NCI-H2227 (cell line): Measurements from ENCODE around the gene ANKDD1B.
A peak's percentile ranks its signal among the peaks of the same experiment; 100 is the strongest.

Experiments
- DNase-seq: peaks from one replicate; lab custom pipeline; 2025; ENCODE audit not compliant: unreplicated experiment; lab: John Stamatoyannopoulos, UW

The ANKDD1B gene

DNA sequence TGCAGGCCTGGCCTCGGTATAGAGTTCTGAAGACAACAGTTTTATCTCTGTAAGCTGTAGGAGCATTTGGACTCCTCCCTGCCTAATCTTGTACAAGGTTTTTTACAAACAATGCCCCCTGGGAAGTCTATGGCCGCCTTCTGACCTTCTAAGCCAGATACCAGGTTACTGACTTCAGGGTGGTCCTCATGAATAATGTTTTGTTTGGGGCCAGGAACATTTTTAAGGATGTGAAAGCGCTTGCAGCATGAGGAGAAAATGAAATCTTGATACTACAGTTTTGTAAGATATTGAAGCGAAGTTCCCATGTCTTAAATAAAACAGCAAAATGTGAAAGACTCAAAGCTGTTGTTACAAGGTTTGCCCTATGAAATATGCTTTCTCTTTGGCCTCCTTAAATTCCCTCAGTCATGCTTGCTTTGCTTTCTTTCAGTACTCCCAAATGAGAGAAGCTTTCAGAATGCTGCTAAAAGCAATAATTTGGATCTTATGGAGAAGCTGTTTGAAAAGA is 5.2 kb downstream of the ANKDD1B start:
- no peak for DNase-seq

DNA sequence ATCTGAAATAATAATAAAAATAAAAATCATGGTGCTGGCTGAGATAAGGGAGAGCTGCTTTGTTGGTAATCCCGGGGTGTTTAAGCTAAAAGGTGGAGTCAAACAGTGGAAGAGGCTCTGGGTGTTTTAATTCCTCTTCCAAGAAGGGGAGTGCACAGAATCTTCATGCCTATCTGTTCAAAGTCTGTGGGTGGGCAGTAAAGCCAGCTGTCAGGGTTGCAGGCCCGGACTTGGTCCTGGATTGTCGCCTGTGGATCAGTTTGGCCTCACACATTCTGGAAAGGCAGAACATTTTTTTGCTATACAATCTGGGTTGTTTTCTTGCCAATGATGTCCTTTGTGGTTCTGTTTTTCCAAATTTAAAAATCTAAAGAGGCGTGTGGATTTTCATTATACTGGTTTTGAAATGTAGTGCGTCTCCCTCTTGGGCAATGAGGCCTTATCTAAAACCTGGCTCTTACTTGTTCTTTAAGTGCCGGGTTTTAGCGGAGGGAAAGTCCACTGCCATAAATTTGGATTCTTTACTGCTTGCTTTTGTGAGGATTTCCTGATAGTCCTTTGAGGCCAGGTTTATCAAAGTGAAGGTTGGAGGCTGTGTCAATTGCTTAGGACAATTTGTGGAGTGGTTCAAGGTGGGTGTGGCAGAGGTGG is 5.8 kb downstream of the ANKDD1B start:
- DNase-seq = no peak

DNA sequence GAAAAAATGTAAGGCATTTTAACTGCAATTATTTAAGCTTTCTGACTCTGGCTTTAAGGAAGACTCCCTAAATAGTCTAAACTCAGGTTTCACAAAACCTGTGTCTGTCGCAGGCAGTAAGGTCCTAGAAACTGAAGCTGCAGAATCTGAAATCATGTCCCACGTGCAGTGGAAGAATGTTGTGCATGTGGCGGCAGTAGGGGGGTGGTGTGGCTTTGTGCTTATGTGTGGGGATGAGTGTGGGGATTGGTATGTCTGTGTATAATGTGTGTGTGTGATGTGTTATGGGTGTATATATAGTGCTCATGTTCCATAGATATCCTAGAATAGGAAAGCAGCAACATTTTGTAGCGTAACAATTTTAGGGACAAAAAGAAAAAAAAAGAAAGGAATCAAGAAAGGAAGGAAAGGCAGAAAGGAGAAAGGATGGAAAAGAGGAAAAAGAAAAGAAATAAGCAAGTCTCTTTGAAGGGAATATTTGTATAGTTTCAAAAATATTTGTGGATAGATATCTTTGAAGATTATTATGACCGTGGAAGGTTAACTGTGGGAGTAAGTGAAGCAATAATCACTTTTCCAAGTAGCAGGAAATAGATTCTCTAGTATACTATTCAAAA is 6.6 kb downstream of the ANKDD1B start:
- no peak for DNase-seq

DNA sequence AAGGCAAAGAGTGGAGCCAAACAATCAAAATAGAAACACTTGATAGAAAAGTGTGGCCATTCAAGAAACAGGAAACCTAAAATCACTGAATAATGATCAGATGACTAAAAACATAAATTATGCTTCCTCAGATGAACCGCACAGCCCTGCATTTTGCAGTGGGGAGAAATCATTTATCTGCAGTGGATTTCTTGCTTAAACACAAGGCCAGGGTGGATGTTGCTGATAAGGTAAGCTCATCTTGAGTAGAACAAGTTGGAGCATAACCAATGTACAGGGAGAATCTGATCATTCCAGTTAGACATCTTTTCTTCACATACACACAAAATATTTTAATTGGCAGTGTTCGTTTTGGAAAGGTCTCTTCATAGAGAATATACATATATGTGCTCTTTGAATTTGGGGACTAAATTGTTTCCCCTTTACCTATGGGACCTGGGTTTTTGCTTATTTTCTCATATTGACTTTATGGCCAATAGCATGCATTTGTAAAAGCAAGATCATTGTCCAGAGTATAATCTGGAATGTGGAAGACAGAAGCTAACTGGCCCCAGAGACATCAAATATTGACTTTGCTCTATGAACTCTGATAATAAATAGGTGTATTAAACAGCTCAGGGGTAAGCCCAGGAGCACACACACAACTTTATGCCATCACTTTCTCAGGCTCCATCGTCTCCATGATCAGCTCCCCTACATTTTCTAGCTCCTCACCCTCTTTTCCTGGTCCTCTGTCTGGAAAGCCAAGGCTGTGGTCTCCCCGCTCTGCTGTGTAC is 9.1 kb downstream of the ANKDD1B start:
- no peak for DNase-seq

DNA sequence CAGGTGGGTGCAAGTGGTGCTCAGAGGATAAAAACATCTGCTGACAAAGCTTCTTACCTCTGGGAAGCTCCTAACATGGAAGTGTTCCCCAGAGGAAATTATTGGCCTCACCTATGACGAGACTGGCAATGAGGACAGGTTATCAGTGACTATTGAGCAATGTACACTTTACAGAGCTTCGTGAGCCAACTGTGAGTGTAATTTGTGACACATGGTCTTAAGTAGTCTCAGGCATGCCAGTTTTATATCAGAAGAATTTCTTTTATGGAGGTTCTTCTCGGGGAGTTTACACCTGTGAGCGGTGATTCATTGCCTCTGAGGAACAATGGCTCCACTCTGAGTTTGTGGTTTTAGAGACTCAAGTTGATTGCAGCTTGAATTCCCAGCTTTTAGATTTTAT is 11.3 kb downstream of the ANKDD1B start:
- DNase-seq = no peak

DNA sequence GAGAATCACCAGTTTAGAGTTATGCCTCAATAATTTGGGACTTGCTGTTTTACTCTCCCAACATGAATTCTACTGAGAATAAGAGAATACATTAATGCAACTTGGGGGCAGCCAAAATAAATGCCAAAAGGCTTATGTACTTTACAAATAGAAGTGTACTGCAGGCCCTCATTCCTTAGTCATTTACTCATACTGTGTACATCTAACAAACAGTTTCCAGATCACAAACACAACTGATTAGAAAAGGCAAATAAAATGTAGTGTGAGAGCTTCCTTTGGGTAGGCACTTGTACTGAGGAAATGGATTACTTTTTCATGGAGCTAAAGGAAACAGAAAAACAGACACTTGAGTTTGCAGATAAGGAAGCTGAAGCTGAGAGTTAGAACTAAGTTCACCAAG is 12.6 kb downstream of the ANKDD1B start:
- DNase-seq = no peak

DNA sequence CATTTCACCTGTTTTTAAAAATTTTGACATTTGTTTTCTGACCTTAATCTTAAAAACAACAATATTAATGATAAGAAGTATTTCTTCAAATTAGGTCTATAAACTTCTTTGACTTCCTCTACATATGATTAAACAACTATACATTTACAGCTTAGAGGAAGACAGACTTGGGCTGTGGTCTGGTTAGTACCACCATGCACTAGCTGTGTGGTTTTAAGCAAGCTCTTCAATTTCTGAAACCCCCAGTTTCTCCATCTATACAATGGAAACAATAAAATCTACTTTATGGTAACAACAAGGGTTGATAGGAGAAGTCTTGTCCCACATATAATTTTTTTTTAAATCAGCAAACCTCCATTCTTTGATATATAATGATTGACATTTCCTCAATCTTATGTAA is 15.7 kb downstream of the ANKDD1B start:
- DNase-seq = no peak

DNA sequence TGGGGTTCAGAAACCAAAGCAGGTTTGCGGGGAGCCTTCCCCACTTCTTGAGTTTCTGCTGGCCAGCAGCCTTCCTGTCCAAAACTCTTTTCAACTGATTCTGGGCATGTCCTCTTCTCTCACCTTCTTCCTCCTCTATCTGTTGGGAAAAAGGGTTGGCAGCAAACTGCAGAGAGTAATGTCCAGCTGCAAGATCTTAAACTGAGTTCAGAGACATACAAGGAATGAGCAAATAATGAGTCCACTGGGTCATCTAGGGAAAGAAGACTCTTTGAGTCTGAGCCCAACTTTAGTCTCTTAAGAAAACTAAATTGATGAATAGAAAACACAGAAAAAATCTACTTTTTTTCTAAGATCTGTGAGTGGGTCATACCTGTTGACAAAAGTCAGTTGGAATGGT is 16.5 kb downstream of the ANKDD1B start:
- DNase-seq = no peak

DNA sequence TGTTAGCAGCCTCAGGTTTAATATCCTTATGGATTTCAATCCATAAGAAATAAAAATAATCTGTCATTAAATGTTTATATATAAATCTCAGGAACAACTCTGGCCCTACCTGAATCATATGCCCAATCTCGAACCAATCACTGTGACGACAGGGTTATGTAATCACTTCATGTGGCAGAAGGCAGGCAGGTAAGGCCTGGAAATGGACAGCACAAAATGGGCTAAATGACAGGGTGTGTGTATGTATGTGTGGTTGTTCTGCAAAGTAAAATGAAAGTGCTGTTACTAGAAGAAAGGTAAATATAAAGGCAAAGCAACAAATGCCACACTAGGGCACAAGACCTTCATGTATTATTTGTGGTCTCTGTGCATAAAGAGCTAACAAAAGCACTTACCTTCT is 19.6 kb downstream of the ANKDD1B start:
- no peak for DNase-seq

DNA sequence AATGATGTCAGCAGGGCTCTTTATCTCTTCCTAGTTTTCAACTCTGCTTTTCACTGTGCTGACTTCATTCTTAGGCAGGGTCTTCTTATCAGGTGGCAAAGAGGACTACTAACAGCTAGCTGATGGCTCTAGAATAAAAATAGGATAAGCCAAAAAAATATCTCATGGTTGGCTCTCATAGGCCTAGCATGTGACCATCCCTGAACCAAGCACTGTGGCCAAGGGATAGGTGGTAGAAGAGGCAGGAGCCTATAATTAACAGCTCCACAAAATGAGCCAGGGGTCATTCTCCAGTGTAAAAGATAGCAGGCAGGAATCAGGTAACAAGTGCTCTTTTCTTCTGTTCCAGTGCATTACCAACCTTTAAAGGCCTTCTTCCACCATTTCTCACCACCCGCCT is 21.1 kb downstream of the ANKDD1B start:
- no peak for DNase-seq

DNA sequence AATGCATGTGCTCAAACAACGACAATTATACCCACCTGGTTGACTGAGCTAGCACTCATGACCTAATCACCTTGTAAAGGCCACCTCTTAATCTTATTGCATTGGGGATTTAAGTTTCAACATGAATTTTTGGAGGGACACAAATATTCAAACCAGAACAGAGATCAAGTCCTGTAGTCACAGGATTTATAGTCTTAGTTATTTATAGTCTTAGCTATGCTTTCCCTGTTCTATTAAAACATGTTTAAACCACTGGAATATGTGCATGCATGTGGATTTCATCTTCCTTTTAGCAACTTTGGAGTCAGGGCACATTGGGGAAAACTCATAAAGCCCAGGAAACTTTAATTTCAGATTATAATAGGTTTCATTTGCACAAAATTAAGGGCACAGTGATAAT is 26.7 kb downstream of the ANKDD1B start:
- DNase-seq = no peak

DNA sequence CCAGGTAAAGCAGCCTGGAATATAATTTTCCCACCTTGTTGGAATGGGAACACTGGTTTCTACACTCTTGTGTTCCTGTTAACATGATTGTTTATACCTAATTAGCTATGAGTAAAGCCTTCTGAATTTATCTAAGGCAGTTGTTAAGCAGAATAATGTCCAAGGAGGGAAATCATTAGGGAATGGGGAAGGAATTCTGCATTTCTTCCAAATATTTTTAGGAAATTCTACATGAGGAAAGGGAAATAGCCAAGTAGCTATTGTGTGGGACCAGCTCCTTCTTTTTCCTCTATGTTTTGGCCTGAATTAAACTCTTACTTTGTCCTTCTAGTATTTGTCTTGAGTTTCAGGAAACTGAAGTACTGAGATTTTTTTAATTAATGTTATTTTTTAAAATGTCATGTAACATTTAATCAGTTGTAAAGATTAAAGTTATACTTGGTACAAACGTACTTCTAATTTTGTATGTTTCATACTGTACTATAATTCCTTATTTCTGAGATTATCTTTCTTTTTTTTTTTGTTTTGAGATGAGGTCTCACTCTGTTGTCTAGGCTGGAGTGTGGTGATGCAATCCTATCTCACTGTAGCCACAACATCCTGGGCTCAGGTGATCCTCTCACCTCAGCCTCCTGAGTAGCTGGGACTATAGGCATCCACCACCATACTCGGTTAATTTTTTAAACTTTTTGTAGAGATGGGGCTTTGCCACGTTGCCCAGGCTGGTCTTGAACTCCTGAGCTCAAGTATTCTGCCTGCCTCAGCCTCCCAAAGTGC is 28.5 kb downstream of the ANKDD1B start:
- no peak for DNase-seq

DNA sequence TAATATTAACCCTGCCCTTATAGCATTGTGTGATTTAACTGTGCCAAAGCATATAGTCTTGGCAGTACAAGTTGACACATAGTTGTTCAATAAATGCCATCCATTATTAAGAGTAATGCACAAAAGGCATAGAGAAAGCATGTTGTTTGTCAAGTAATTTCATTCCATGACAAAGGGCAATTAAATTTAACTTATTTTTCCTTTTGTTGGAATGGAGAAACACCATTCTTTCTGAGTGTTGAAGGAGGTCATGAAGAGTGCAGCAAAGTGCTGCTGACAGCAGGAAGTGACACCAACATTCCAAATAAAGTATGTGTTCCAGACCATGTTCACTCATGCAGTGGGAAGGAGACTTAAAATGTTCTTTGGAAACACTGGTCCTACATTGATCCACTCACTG is 29.1 kb downstream of the ANKDD1B start:
- DNase-seq = no peak

DNA sequence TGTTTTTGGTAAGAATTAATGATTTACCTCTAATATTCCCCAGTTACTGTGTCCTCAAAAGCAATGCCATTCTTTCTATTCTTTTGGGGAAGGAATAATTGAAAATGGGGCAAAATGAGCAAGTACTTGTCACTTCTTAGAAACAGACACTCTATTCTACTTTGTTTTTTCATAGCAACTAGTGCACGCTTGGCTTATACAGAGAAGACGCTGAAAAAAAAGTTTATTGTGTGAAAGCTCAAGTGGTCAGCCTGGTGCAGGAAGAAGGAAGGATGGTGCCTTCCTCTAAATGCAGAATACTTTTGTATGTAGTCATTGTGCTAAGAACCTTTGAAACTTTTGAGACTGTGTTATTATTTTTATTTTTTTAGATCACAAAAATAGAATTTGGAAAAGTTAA is 29.6 kb downstream of the ANKDD1B start:
- DNase-seq = no peak

DNA sequence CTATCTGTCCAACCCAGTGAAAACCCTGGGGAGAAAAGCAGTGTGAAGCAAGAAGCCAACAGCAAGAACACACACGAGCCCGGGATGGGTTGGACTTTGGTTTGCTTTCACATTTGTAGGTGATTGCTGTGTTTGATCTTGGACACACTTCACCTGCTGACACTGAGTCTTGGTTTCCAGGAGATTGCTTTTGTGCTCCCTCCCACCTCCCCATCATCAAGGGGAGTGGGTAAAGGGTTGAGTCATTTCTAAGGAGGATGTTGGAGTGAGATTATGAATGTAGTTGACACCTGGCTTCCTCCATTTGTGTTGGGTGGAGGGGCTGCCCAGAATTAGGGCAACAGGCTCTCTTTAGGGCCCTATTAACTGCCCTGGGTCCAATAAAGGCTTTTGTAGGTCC is 37.5 kb downstream of the ANKDD1B start:
- no peak for DNase-seq

DNA sequence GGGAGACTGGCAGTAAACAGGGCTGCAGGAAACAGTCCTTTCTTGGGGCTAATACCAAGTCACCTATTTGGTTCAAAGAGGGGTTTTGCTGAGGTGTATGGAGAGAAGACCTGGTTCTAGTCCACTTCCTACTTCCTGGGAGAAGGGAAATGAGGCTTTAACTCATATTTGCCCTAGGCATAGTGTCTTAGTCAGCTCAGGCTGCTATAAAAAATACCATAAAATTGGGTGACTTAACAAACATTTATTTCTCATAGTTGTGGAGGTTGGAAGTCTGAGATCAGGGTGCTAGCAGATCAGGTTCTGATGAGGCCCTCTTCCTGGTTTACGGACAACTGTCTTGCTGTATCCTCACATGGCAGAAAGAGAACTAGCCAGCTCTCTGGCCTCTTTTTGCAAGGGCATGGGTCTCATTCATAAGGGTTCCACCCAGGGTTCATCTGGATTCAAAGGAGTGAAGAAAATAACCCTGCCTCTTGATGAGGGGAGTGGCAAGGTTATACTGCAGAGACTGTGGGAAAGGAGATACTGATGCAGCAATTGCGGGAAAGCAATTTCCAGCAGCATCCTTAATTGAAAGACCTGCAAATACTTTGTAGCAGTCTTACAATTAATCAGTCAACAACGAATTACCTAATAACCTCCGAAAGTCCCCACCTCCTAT is 40.5 kb downstream of the ANKDD1B start:
- no peak for DNase-seq

DNA sequence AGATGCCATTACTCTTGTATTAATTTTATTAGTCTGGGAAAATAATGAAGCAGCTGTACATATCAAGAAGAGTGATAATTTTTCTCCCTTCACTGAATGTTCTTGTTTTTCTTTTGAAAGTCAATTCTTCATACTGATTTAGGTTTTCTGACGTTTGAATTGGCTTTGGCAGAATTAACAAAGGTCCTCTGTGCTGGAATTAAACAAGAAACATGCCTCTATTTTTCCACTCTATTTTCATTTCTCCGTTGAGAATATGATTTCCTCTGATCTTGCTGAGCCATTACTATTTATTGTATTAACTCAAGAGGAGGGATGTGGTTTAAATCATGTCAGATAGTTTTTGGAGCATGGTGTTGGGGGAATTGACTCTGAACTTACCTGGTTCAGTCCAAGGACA is 42.3 kb downstream of the ANKDD1B start:
- no peak for DNase-seq

DNA sequence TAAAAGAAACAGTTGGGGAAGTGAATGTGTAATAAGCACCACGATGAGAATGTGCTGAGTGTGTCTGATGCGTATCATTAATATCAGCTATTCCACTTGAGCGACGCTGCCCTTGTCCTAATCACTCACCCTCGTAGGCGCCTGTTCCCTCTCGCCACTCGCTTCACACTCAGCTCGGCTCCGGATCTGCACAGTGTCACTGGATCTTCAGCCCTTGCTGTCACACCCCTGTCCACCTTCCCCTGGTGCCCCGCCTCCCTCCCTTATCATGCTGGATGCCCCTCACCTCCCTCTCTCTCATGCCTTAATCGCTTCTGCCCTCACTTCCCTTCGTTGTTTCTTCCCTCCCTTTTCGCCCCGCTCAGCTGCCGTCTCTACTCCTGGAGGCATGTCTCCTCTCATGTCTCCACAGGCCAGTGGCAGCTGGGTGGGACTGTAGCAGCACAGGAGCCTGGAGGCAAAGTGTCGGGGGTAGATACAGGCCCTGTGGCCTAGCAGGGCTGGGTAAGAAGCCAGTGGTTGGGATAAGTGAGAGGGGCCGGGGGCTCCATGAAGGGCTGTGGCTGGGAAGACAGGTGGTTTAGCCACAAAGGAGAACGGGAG is 43.5 kb downstream of the ANKDD1B start:
- no peak for DNase-seq

DNA sequence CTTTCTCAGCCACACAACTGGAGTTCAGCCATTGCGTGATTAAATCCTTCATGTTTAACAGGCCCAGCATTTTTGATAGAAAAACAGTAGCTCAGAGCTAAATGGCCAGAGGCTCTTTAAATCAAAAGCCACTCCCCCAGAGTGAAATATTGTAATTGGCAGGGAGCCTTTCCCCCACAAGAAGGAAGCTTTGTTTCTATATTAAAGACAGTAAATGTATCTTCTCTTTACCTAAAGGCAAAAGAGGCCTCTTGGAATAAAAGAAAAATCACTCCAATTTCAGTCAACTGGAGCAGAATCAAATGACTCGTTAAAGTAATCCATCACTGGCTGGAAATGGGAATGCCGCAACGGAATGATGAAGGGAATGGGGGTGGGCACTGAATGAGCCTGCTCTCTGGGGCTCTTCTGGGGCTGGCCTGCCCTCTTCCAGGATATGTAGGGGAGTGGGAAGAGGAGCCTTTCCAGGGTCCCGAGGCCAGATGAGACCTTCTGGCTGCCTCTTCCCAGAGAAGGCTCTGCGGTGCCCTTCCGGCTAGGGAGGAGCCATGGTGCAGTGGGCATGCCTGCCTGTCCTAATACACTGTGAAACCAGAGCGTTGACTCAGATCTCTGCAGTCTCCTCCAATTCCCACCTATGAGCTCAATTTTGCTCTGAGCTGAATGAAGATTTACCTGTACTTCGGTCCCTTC is 45.2 kb downstream of the ANKDD1B start:
- DNase-seq = peak; percentile 43
